Stomach (tissue), 4 donors: ENCODE data around the gene HMCES.

Source experiments
- POLR2A ChIP-seq, 4 donors: fragments of 450-650 bp; IDR thresholded peaks; one replicate each; pipeline ENCODE4 v1.6.1; 2016; ENCODE audit warnings: antibody characterized with exemption in 4 of 4, control low read depth in 2 of 4, mild to moderate bottlenecking in 1 of 4, moderate library complexity in 1 of 4
- POLR2AphosphoS5 ChIP-seq, 3 donors: sonication (generic); formaldehyde crosslinking; IDR thresholded peaks; one replicate each; pipeline ENCODE4 v1.6.1; 2016; ENCODE audit warnings: antibody characterized with exemption in 3 of 3
- TF ChIP-seq, protein P1 (sequence below), 7 experiments: fragments of 450-650 bp in 4 of 7; fragments of 200-600 bp in 3 of 7; sonication (generic) in 3 of 7; IDR thresholded peaks; one replicate each; pipeline ENCODE4 v1.5.1; 2016 to 2019; ENCODE audit warnings: antibody characterized with exemption in 7 of 7, control low read depth in 2 of 7, mild to moderate bottlenecking in 1 of 7

DNA sequence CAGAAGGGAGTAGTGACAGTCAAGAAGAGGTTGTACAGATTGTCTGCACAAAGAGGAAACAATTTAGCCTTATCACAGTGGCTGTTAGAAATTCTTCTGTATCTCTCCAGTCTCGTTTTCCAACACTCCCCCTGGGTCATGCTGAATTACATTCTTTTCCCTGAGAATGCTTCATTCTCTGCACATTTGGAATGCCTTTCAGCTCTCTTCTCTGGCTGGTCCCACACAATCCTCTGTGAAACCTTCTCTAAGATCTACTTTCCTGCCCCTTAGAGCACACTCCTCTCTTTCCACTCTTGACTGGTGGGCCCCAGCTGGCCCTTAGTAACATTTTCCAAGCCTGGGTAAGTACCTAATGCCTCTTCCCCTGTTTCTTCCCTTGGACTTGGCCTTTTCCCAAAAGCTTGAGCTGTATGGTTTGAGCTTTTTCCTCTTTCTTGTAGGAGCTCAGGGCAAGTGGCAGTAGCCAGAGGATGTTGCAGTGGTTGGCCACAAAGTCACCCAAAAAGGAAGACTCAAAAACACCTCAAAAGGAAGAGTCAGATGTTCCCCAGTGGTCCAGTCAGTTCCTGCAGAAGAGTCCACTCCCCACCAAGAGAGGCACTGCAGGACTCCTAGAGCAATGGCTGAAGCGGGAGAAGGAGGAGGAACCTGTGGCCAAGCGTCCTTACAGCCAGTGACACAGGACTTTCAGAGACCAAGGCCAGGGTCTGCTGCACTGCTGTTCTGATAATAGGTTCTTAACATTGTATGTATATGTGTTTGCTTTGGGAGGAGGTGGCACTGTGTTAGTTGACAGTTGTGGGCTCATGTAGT, 25.7 kb downstream of the HMCES start:
- no peak for TF ChIP-seq POLR2A (IDR thresholded peaks at IDR 0.05)
- TF ChIP-seq, protein P1, sequence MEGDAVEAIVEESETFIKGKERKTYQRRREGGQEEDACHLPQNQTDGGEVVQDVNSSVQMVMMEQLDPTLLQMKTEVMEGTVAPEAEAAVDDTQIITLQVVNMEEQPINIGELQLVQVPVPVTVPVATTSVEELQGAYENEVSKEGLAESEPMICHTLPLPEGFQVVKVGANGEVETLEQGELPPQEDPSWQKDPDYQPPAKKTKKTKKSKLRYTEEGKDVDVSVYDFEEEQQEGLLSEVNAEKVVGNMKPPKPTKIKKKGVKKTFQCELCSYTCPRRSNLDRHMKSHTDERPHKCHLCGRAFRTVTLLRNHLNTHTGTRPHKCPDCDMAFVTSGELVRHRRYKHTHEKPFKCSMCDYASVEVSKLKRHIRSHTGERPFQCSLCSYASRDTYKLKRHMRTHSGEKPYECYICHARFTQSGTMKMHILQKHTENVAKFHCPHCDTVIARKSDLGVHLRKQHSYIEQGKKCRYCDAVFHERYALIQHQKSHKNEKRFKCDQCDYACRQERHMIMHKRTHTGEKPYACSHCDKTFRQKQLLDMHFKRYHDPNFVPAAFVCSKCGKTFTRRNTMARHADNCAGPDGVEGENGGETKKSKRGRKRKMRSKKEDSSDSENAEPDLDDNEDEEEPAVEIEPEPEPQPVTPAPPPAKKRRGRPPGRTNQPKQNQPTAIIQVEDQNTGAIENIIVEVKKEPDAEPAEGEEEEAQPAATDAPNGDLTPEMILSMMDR (IDR thresholded peaks at IDR 0.05), result no peak
- no peak for TF ChIP-seq POLR2AphosphoS5 (IDR thresholded peaks at IDR 0.05)
